ENCODE data around the gene TDRD10. TPM values are rescaled to one million over a fixed set of nuclear protein-coding genes. Genes with fewer than 3 reads are reported as not detected.

The TDRD10 gene
- total RNA-seq, 1 donor from 2014 or later, result 4.9 TPM

DNA sequence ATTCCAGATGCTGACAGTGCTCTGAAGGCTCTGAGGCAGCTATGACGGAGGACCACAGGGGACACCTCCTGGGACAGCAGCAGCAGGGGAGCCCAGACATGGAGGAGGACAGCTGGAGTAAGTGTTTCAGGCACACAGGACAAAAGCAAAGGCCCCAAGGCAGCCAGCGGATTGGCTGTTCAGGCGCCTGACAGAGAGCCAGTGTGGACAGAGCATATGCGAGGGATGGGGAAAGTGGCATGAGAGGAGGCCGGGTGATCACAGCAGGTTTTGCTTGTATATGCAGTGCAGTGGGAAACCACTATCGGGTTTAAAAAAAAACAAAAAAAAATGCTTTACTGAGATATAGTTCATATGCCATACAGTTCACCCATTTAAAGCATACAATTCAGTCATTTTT lies 84.6 kb downstream of the TDRD10 start:
- Histone ChIP-seq H3K36me3 (peaks cover 5 to 98% of the 10 kb centered on the region in 2 donors), H3K4me3 (no peak overlapping the region), H3K9me3 (no peaks in the 10 kb centered on the region), H3K4me1 (no peaks in the 10 kb centered on the region), H3K27ac (no peak overlapping the region), H3K27me3 (no peaks in the 10 kb centered on the region)
- no peak for DNase-seq (ENCODE audit: extremely low spot score in 2 of 2)
- TF ChIP-seq, protein P1, sequence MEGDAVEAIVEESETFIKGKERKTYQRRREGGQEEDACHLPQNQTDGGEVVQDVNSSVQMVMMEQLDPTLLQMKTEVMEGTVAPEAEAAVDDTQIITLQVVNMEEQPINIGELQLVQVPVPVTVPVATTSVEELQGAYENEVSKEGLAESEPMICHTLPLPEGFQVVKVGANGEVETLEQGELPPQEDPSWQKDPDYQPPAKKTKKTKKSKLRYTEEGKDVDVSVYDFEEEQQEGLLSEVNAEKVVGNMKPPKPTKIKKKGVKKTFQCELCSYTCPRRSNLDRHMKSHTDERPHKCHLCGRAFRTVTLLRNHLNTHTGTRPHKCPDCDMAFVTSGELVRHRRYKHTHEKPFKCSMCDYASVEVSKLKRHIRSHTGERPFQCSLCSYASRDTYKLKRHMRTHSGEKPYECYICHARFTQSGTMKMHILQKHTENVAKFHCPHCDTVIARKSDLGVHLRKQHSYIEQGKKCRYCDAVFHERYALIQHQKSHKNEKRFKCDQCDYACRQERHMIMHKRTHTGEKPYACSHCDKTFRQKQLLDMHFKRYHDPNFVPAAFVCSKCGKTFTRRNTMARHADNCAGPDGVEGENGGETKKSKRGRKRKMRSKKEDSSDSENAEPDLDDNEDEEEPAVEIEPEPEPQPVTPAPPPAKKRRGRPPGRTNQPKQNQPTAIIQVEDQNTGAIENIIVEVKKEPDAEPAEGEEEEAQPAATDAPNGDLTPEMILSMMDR (IDR thresholded peaks at IDR 0.05), result no peak
- TF ChIP-seq POLR2A (IDR thresholded peaks at IDR 0.05) (no peak), POLR2AphosphoS5 (IDR thresholded peaks at IDR 0.05; ENCODE audit: insufficient read depth in 1 of 2, low read depth in 1 of 2) (no peak)
- intact Hi-C loops (cut with DNase I), result no loop called here

- H3K36me3 ChIP-seq, result peaks cover 4 to 94% of the 10 kb centered on the region in 2 donors
- DNase-seq (ENCODE audit: extremely low spot score in 2 of 2), result no peak
- no peak overlapping the region for H3K27ac ChIP-seq
- intact Hi-C loops (cut with DNase I), result no loop called here
- TF ChIP-seq POLR2AphosphoS5 (IDR thresholded peaks at IDR 0.05; ENCODE audit: insufficient read depth in 1 of 2, low read depth in 1 of 2) (no peak), POLR2A (IDR thresholded peaks at IDR 0.05) (no peak)
- TF ChIP-seq, protein P1 (IDR thresholded peaks at IDR 0.05), result no peak
- H3K9me3 ChIP-seq, result no peaks in the 10 kb centered on the region
- H3K4me3 ChIP-seq, result no peak overlapping the region
- H3K4me1 ChIP-seq, result no peaks in the 10 kb centered on the region
- no peaks in the 10 kb centered on the region for H3K27me3 ChIP-seq
Observed at GRCh38 chr1:154589780-154590179, 87.8 kb downstream of the TDRD10 start.

- TF ChIP-seq POLR2AphosphoS5 (IDR thresholded peaks at IDR 0.05; ENCODE audit: insufficient read depth in 1 of 2, low read depth in 1 of 2) (no peak), POLR2A (IDR thresholded peaks at IDR 0.05) (no peak)
- TF ChIP-seq, protein P1 (IDR thresholded peaks at IDR 0.05), result no peak
- intact Hi-C loops (cut with DNase I), result no loop called here
- no peak for DNase-seq (ENCODE audit: extremely low spot score in 2 of 2)
- no peaks in the 10 kb centered on the region for H3K9me3 ChIP-seq
- H3K36me3 ChIP-seq, result peaks cover 0 to 94% of the 10 kb centered on the region in 2 donors
- H3K4me3 ChIP-seq, result no peak overlapping the region
- no peak overlapping the region for H3K27ac ChIP-seq
- no peaks in the 10 kb centered on the region for H3K4me1 ChIP-seq
- no peaks in the 10 kb centered on the region for H3K27me3 ChIP-seq
Observed at GRCh38 chr1:154590756-154591155, 88.7 kb downstream of the TDRD10 start.

- H3K9me3 ChIP-seq, result no peaks in the 10 kb centered on the region
- H3K36me3 ChIP-seq, result peaks cover 0 to 94% of the 10 kb centered on the region in 2 donors
- TF ChIP-seq, protein P1 (IDR thresholded peaks at IDR 0.05), result no peak
- no peak for TF ChIP-seq POLR2A (IDR thresholded peaks at IDR 0.05)
- TF ChIP-seq POLR2AphosphoS5 (IDR thresholded peaks at IDR 0.05; ENCODE audit: insufficient read depth in 1 of 2, low read depth in 1 of 2), result no peak
Observed at GRCh38 chr1:154591206-154591605, 89.2 kb downstream of the TDRD10 start.

DNA sequence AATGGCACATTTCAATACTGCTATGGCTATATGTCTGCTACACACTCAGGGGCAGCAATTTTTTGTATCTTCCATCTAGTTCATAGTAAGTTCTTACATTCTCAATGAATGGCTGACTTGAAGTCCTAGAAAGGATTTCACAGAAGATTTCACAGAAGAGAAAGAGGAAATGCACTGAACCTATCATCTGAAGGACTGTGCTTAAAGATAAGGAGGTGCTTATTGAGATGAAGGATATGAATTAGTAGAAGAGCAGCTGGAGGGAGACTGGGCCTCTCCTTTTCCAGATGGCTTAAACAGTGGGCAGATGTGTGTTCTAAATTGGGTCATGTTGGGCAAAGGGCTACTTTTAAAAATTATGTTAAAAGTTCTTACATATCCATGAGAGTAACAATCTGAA lies 91.4 kb downstream of the TDRD10 start:
- intact Hi-C loops (cut with DNase I), result no loop called here
- DNase-seq (ENCODE audit: extremely low spot score in 2 of 2), result no peak
- TF ChIP-seq, protein P1 (IDR thresholded peaks at IDR 0.05), result no peak
- no peak for TF ChIP-seq POLR2A (IDR thresholded peaks at IDR 0.05)
- no peak for TF ChIP-seq POLR2AphosphoS5 (IDR thresholded peaks at IDR 0.05; ENCODE audit: insufficient read depth in 1 of 2, low read depth in 1 of 2)
- H3K4me1 ChIP-seq, result no peaks in the 10 kb centered on the region
- no peak overlapping the region for H3K27ac ChIP-seq
- peaks cover 0 to 94% of the 10 kb centered on the region in 2 donors for H3K36me3 ChIP-seq
- H3K4me3 ChIP-seq, result no peak overlapping the region
- no peaks in the 10 kb centered on the region for H3K9me3 ChIP-seq
- no peaks in the 10 kb centered on the region for H3K27me3 ChIP-seq

More at GRCh38 chr1:154591206-154591605, 89.2 kb downstream of the TDRD10 start:
- H3K27ac ChIP-seq, result no peak overlapping the region
- no peak for DNase-seq (ENCODE audit: extremely low spot score in 2 of 2)
- H3K4me1 ChIP-seq, result no peaks in the 10 kb centered on the region
- H3K27me3 ChIP-seq, result no peaks in the 10 kb centered on the region
- intact Hi-C loops (cut with DNase I), result no loop called here
- no peak overlapping the region for H3K4me3 ChIP-seq

Measured in vagina (tissue), 2 donors.